ENCODE data around the gene SRPRB.

Gene SRPRB

GRCh38 chr3:133831966-133832801 is 26.6 kb downstream of the SRPRB start:
- no peaks in the 10 kb centered on the region for H3K27me3 ChIP-seq (ENCODE audit: control insufficient read depth, insufficient read depth, low read length)
- H3K36me3 ChIP-seq (ENCODE audit: control insufficient read depth, insufficient read depth, low read length): peaks cover 9% of the 10 kb centered on the region
- no peaks in the 10 kb centered on the region for H3K9me3 ChIP-seq (ENCODE audit: control insufficient read depth, insufficient read depth, low read length)
- H3K9ac ChIP-seq (ENCODE audit: low read depth, low read length): no peak overlapping the region
- H3K4me1 ChIP-seq (ENCODE audit: control insufficient read depth, insufficient read depth, low read length): peaks cover 4% of the 10 kb centered on the region
- no peak overlapping the region for H3K4me3 ChIP-seq (ENCODE audit: low read depth, low read length)

- Histone ChIP-seq H3K9ac (ENCODE audit: low read depth, low read length) (no peak overlapping the region), H3K4me3 (ENCODE audit: low read depth, low read length) (no peak overlapping the region), H3K27me3 (ENCODE audit: control insufficient read depth, insufficient read depth, low read length) (no peaks in the 10 kb centered on the region), H3K4me1 (ENCODE audit: control insufficient read depth, insufficient read depth, low read length) (peaks cover 4% of the 10 kb centered on the region), H3K9me3 (ENCODE audit: control insufficient read depth, insufficient read depth, low read length) (no peaks in the 10 kb centered on the region), H3K36me3 (ENCODE audit: control insufficient read depth, insufficient read depth, low read length) (peaks cover 9% of the 10 kb centered on the region)
Measured at GRCh38 chr3:133832802-133833144, 27.2 kb downstream of the SRPRB start.

GRCh38 chr3:133833267-133833666 is 27.7 kb downstream of the SRPRB start:
- Histone ChIP-seq H3K9me3 (ENCODE audit: control insufficient read depth, insufficient read depth, low read length) (no peaks in the 10 kb centered on the region), H3K4me1 (ENCODE audit: control insufficient read depth, insufficient read depth, low read length) (peaks cover 4% of the 10 kb centered on the region), H3K9ac (ENCODE audit: low read depth, low read length) (no peak overlapping the region)

GRCh38 chr3:133833880-133834620 is 28.4 kb downstream of the SRPRB start:
- H3K36me3 ChIP-seq (ENCODE audit: control insufficient read depth, insufficient read depth, low read length): peaks cover 12% of the 10 kb centered on the region
- H3K9me3 ChIP-seq (ENCODE audit: control insufficient read depth, insufficient read depth, low read length): no peaks in the 10 kb centered on the region
- no peak overlapping the region for H3K4me3 ChIP-seq (ENCODE audit: low read depth, low read length)
- no peaks in the 10 kb centered on the region for H3K27me3 ChIP-seq (ENCODE audit: control insufficient read depth, insufficient read depth, low read length)
- H3K4me1 ChIP-seq (ENCODE audit: control insufficient read depth, insufficient read depth, low read length): peaks cover under 1% of the 10 kb centered on the region
- H3K9ac ChIP-seq (ENCODE audit: low read depth, low read length): no peak overlapping the region

More at GRCh38 chr3:133833267-133833666, 27.7 kb downstream of the SRPRB start:
- H3K4me3 ChIP-seq (ENCODE audit: low read depth, low read length): no peak overlapping the region
- H3K27me3 ChIP-seq (ENCODE audit: control insufficient read depth, insufficient read depth, low read length): no peaks in the 10 kb centered on the region
- peaks cover 11% of the 10 kb centered on the region for H3K36me3 ChIP-seq (ENCODE audit: control insufficient read depth, insufficient read depth, low read length)

DNA sequence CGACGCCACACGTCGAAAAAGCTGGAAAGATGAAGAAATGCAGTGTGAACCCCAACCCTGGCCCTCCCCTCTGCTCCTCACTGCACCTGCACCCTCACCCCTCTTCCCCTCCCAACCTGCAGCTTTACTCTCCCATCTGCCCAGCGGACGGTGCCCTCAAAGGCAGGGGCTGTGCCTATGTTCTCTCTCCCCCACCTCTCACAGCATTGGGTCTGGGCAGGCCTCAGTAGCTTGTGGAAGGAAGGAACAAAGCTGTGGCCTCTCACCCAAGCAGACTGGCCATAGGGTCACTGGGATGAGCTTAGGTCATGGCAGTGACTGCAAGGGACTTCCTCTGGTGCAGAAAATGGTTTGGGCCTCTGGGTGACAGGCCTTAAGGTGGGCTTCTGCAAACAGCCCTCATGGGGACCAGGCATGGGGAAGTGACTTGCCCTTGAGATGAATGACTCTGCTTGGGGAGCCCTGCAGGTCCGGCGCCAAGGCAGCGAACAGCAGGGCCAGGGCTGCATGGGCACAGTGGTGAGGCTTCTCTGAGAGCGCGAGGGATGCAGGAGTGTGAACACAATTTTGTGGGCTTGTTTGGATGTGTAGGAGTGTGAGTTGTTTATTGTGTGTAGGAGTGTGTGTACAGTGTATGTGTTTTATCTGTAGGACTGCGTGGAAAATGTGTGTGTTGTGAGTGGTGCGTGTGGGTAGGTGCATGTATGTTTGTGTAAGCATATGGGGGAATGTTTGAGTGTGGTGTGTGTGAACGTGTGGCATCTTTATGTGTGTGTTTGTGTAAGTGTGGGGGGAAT is 29.2 kb downstream of the SRPRB start:
- Histone ChIP-seq H3K9me3 (ENCODE audit: control insufficient read depth, insufficient read depth, low read length) (no peaks in the 10 kb centered on the region), H3K36me3 (ENCODE audit: control insufficient read depth, insufficient read depth, low read length) (peaks cover 12% of the 10 kb centered on the region), H3K27me3 (ENCODE audit: control insufficient read depth, insufficient read depth, low read length) (no peaks in the 10 kb centered on the region), H3K4me1 (ENCODE audit: control insufficient read depth, insufficient read depth, low read length) (no peaks in the 10 kb centered on the region), H3K9ac (ENCODE audit: low read depth, low read length) (no peak overlapping the region), H3K4me3 (ENCODE audit: low read depth, low read length) (no peak overlapping the region)

GRCh38 chr3:133835418-133835743 is 29.8 kb downstream of the SRPRB start:
- H3K4me1 ChIP-seq (ENCODE audit: control insufficient read depth, insufficient read depth, low read length): no peaks in the 10 kb centered on the region
- peaks cover 12% of the 10 kb centered on the region for H3K36me3 ChIP-seq (ENCODE audit: control insufficient read depth, insufficient read depth, low read length)
- H3K9ac ChIP-seq (ENCODE audit: low read depth, low read length): no peak overlapping the region

DNA sequence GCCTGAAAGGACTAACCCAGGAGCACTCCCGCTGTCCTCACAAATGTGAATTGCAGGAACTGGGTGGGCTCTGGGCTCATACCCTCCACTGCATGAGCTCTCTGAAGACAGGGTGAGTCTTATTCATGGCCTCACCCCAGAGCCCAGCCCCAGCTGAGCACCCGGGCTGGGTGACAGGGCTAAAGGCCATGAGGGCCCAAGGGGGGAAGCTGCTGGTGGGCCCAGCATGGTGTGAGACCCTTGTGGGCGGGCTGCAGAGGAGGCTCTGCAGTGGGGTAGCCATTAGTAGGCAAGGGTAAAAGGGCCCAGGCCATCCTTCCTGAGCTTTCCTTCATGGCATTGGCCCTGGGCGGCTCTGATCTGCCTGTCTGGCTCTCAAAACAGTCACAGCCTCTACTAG is 30.3 kb downstream of the SRPRB start:
- no peaks in the 10 kb centered on the region for H3K4me1 ChIP-seq (ENCODE audit: control insufficient read depth, insufficient read depth, low read length)

More at GRCh38 chr3:133835418-133835743, 29.8 kb downstream of the SRPRB start:
- no peak overlapping the region for H3K4me3 ChIP-seq (ENCODE audit: low read depth, low read length)
- no peaks in the 10 kb centered on the region for H3K9me3 ChIP-seq (ENCODE audit: control insufficient read depth, insufficient read depth, low read length)
- H3K27me3 ChIP-seq (ENCODE audit: control insufficient read depth, insufficient read depth, low read length): no peaks in the 10 kb centered on the region

DNA sequence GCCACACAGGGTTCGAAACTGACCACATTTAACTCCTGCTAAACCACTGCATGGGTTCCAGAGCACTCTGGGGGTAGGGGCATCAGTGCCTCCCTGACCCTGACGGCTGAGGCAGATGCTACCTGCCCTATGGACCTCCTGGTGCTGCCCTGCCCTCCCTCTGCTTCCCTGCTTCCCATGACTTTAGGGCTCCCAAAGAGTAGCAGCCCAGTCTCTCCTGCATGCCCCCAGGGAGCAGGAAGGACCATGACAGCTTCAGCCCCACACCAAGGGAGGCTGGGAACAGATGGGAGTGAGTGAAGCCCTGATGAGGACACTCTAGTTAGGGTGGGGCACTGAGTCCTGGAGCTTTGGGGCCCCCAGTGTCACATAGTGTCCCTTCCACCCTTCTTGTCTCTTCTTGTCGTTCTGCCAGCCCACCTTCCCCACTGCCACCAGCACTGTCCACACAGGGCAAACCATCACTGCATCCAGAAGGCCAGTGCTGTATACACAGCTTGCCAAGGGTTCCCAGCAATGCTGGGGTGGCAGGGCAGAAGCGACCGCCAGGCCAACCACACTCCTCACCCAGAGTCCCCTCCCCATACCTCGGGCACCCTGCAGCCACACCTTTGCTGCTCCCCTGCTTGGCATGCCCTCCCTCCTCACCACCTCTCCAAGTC is 31.0 kb downstream of the SRPRB start:
- no peaks in the 10 kb centered on the region for H3K27me3 ChIP-seq (ENCODE audit: control insufficient read depth, insufficient read depth, low read length)

More for the DNA sequence above, 30.3 kb downstream of the SRPRB start:
- peaks cover 12% of the 10 kb centered on the region for H3K36me3 ChIP-seq (ENCODE audit: control insufficient read depth, insufficient read depth, low read length)
- no peaks in the 10 kb centered on the region for H3K9me3 ChIP-seq (ENCODE audit: control insufficient read depth, insufficient read depth, low read length)
- no peak overlapping the region for H3K4me3 ChIP-seq (ENCODE audit: low read depth, low read length)
- no peaks in the 10 kb centered on the region for H3K27me3 ChIP-seq (ENCODE audit: control insufficient read depth, insufficient read depth, low read length)
- H3K9ac ChIP-seq (ENCODE audit: low read depth, low read length): no peak overlapping the region

DNA sequence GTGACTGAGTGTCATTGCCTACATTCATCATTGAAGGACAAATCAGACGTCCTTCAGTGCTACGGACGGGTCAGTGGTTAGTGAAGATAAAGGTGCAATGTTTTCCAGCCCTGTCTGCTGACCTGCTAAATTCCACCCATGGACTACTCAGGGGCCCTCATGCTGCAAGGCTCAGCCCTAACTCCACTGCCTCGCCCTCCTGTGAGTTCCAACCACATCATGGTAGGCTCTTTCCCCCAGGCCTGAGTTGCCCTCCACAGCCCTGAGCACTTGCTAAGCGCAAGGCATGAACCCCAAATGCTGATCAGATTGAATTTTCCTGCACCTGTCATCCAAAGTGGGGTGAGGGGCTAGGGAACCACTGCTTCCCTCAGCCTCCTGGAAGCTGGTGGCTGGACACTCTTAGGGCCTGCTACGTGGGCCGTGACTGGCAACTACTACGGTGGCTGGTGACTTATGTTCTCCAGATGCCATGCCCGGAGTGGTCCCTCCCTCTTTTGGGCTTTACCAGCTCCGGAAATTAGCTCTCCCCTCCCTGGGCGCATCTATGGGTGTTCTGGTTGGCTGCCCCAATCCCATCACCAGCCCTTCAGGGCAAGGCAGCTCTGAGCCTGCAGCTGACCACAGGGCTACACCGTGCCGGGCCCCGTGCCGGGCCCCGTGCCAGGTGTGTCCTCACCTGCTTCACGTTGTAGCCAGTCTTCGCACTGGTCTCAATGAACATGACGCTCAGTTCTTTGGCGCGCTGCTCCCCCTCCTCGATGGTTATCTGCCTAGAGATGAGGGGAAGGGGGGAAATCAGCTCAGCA is 32.1 kb downstream of the SRPRB start:
- no peaks in the 10 kb centered on the region for H3K4me1 ChIP-seq (ENCODE audit: control insufficient read depth, insufficient read depth, low read length)
- H3K9me3 ChIP-seq (ENCODE audit: control insufficient read depth, insufficient read depth, low read length): no peaks in the 10 kb centered on the region
- H3K36me3 ChIP-seq (ENCODE audit: control insufficient read depth, insufficient read depth, low read length): peaks cover 12% of the 10 kb centered on the region
- no peak overlapping the region for H3K4me3 ChIP-seq (ENCODE audit: low read depth, low read length)
- no peak overlapping the region for H3K9ac ChIP-seq (ENCODE audit: low read depth, low read length)
- H3K27me3 ChIP-seq (ENCODE audit: control insufficient read depth, insufficient read depth, low read length): no peaks in the 10 kb centered on the region

More for the DNA sequence above, 31.0 kb downstream of the SRPRB start:
- H3K4me3 ChIP-seq (ENCODE audit: low read depth, low read length): no peak overlapping the region
- no peaks in the 10 kb centered on the region for H3K4me1 ChIP-seq (ENCODE audit: control insufficient read depth, insufficient read depth, low read length)
- H3K9me3 ChIP-seq (ENCODE audit: control insufficient read depth, insufficient read depth, low read length): no peaks in the 10 kb centered on the region
- H3K9ac ChIP-seq (ENCODE audit: low read depth, low read length): no peak overlapping the region
- H3K36me3 ChIP-seq (ENCODE audit: control insufficient read depth, insufficient read depth, low read length): peaks cover 12% of the 10 kb centered on the region

DNA sequence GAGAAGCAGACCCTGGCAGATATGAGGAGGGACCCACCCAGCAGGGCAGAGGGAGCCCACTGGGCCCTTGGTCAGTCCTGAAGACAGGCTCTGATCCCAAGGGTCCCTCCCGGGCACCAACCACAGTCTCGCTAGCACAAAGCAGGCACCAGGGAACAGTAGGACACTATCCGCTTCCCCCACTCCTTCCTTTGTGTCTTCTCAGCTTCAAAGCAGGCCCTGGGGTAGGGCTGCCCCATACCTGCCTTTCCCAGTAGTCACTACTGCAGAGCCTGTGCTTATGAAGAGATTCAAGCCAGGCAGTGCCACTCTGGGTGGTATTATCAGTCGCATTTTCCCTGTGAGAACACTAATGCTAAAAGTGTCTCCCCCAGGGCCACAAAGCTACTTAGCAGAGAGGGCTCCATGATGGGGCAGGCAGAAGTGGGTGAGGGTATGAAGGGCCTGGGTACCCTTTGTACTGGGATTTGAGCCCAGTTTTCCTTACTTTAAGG is 32.7 kb downstream of the SRPRB start:
- peaks cover 12% of the 10 kb centered on the region for H3K36me3 ChIP-seq (ENCODE audit: control insufficient read depth, insufficient read depth, low read length)
- no peaks in the 10 kb centered on the region for H3K9me3 ChIP-seq (ENCODE audit: control insufficient read depth, insufficient read depth, low read length)
- H3K4me3 ChIP-seq (ENCODE audit: low read depth, low read length): no peak overlapping the region
- no peaks in the 10 kb centered on the region for H3K4me1 ChIP-seq (ENCODE audit: control insufficient read depth, insufficient read depth, low read length)
- no peak overlapping the region for H3K9ac ChIP-seq (ENCODE audit: low read depth, low read length)
- H3K27me3 ChIP-seq (ENCODE audit: control insufficient read depth, insufficient read depth, low read length): no peaks in the 10 kb centered on the region

Data from iPS-15b (cell line).